DMS 273 (cell line): ENCODE results near the gene KCNN2.
"Not testable (repeated sequence)": the region's sequence is repeated elsewhere in the genome, so short reads cannot be mapped to it uniquely, and the experiment has no call there.

Experiments used
- DNase-seq: peaks from one replicate; lab custom pipeline; 2025; ENCODE audit not compliant: unreplicated experiment; lab: John Stamatoyannopoulos, UW

Gene KCNN2

DNA sequence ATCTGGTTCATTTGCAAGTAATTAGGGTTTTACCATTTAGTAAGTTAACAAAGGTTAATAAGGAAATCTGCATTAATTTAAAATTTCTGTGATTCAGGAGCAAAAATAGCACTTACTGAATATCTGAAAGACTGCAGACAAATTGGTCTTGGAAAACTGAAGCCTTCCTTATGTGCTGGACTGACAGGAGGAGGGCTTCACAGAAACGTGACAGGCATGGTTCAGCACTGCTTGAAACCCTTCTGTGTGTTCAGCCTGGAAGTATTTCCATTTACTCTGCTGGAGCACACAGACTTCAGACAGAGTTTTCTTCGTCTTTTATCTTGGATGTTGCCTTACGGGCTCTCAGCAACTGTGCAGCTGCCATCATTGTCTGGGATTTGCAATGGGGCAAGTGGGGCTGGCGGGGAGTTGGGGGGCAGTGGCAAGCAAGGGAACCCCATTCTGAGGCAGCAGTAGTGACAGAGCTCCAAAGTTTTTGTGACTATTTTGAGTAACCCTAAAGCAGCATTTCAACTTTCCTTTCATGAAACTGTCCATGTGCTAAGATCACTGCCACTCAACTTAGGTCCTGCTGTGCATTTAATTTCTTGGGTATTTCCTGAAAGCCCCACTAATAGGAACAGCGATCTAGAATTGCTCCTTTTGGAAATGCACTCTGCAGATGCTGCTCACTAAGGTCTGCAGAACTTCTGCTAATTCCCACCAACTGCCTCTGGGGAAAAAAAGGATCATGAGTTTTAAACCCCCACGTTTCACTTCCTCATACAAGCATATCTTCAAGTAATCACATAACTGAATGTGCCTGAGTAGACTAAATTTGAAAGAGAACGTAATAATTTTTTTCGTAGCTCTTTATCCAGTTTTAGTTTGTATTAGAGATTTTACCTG is 56.6 kb downstream of the KCNN2 start:
- no peak for DNase-seq

DNA sequence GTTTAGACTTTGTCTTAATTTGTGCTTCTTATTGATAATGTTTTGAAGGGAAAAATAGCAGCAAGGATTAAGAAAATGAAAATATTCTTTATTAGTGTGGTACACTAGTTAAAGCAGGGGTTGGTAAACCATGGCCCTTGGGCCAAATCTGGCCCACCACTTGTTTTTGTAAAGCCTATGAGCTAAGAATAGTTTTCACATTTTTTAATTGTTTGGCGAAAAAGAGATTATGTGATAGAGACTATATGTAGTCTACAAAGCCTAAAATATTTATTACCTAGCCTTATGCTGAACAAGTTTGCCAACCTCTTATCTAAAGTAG is 57.2 kb downstream of the KCNN2 start:
- DNase-seq = no peak

DNA sequence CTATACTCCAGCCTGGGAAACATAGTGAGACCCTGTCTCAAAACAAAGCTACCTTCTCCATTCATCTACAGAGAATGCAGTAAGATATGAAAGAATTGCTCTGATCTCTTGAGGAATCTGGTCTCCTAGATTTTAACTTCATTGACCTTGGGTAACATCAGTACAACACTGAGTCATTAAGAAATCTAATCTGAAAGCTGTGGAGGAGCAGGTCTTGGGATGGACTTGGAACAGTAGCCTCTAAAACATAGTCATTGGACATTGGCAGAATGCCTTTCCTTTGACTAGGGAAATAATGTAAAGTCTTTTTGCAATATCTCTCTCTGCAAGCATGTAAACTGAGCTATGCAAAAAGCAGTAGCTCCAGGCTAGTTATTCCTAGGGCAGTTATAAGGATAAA is 58.1 kb downstream of the KCNN2 start:
- DNase-seq = no peak

DNA sequence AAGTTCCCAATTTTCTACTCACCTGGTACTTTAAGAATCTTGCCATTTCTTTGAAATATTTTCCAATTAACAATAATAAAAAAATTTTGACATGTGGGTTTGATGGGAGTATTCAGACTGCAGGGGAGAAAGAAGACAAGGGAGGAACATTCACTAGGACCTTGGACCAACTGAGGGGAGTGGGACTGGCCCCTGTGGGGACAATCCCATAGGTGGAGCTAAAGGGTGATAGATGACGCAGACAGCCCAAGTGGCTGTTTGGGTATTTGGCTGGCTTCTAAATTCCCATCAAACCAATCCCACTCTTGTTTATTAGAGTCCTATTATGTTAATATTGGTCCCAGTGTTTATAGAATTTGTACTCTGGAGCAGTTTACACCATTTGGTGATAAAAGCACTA is 65.3 kb downstream of the KCNN2 start:
- no peak for DNase-seq

DNA sequence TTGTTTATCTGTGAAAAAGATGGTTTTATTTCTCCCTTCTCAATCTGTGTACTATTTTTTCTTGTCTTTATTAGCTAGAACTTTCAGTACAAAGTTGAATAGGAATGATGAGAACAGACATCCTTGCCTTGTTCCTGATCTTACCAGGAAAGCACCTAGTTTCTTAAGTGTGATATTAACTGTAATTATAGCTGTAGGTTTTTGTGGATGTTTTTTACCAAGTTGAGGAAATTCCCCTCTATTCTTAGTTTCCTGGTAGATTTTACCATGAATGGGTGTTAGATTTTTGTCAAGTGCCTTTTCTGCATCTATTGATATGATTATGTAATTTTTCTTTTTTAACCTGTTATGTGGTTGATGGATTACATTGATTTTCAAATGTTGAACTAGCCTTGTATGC is 68.7 kb downstream of the KCNN2 start:
- DNase-seq = no peak

DNA sequence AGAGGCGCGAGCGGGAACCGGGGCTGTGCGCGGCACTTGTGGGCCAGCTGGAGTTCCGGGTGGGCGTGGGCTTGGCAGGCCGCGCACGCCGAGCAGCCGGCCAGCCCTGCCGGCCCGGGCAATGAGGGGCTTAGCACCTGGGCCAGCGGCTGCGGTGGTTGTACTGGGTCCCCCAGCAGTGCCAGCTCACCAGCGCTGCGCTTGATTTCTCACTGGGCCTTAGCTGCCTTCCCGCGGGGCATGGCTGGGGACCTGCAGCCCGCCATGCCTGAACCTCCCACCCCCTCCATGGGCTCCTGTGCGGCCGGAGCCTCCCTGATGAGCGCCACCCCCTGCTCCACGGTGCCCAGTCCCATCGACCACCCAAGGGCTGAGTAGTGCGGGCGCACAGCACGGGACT is 70.8 kb downstream of the KCNN2 start:
- not testable (repeated sequence) for DNase-seq

DNA sequence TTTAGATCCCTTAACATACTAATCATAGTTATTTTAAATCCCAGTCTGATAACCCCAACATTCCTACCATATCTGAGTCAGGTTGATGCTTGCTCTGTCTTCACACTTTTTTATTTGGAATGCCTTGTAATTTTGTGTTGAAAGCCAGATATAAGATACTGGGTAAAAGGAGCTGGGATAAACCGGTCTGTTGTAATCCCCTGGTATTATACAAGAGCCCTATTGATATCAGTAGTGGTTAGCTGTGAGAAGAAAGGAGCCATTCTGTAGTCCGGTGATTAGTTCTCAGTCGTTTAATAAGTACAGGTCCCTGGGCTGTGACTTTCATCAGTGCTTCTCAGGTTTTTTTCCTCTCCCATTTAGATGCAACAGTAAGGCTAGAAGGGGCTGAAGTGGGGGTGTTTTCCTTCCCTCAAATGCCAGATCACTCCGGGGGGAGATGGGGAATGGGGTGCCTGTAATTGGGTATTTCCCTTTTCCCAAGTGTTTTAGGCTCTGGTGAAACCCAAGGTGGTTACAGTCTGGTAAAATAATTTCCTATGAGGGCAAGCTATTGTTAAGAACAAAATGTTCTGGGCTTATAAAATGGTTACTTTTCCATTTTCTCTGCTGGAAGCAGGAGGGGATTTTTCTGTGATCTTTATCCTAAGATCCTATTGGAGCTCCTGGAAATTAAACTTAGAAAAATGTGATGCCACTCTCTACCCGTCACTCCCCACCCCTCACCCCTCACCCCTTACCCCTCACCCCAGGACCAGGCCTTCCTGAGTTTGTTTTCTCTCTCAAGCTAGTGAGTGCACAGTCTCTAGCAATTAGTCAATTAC is 72.7 kb downstream of the KCNN2 start:
- DNase-seq = no peak

DNA sequence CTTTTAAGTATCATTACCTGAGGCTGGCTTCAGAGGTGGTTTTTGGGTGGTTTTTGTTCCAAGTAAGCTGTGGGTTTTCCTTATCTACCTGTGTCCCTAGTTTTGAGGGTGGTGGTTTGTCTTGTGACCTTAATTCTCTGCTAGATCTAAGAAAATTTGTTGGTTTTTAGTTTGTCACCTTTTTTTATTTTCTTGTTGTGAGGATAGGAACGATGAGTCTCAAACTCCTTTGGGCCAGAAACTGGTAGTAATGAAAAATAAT is 73.3 kb downstream of the KCNN2 start:
- DNase-seq = no peak

DNA sequence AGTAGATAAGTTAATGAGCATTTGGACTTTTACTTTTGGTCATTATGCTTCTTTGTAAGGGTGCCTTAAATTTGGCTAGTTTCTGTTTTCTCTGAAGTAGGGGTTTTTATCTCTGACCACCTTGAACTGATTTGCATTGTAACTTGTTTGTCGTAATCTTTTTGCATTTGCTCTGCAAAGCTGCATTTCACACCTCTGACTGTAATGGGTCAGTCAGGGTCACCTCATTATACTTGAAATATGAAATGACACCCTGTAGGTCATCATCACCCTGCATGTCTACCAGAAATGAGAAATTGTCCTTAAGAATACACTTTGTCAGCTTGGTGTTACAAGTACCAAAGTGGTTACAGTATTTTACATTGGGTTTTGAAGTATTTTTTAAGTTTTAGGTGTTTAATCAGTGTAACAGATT is 74.0 kb downstream of the KCNN2 start:
- DNase-seq = no peak

DNA sequence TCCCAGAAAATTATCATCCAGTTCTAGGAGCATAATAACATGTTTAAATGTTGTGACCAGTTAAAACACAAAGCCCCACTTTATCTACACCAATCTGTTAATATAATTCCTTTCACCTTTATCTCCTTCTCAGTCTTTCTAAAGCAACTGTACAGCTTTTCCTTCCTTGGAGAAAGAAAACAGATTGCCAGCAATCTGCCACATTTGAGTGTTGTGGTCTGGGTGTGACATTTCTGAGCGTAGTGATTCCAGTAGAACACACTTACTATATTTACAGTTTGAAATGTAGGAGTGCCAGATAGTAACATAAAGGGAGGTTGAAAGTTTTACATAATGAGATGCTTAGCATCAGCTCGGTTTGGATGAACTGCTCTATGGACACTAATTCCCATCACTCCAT is 76.1 kb downstream of the KCNN2 start:
- DNase-seq = peak; percentile 8

DNA sequence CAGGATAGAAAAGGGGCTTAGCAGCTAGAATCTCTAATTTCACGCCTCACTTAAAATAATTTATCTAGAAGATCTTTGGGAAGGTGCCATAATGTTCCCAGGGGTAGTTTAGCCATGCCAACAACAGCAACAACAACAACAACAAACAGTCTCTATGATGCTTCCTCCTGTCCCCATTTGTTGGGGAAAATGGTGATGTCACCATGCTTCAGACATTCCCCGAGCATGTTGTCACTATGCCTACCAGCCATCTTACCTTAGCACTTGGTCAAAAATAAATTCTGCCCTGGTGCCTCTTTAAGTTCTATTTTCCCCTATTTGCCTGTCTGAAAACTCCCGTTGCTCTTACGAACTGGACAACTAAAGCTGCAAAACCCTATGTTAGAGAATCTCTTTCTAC is 76.6 kb downstream of the KCNN2 start:
- DNase-seq = no peak

DNA sequence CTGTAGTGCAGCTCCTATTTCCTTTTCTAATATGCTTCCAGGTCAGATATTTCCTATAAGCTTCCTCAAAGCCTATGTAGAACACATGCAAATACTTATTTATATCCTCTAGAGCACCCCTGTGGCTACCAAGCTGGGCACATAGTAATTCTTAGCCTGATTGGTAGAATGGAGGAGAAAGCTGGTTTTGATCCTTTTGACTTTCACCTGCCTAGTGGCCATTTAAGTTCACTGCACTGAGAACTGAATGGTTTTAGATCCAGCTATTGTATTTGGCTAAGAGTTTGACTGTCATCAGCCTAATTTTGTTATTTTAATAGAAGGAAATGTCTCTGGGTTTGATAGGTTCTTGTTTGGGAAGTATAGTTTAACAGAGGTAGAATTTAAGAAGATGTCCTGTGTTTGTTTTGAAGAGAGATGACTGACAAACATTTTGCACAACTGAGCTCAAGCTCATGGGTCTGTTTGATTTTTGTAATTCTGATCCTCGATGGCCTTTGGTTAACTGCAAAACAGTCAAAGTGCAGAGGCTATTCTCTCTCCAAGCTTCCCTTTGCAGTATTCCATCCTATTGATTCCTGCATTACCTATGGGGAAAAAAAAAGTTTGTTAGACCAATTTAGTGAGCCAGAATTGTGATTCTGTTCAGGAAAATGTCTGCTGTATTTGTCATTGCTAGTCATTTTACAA is 85.4 kb downstream of the KCNN2 start:
- DNase-seq = peak; percentile 23

DNA sequence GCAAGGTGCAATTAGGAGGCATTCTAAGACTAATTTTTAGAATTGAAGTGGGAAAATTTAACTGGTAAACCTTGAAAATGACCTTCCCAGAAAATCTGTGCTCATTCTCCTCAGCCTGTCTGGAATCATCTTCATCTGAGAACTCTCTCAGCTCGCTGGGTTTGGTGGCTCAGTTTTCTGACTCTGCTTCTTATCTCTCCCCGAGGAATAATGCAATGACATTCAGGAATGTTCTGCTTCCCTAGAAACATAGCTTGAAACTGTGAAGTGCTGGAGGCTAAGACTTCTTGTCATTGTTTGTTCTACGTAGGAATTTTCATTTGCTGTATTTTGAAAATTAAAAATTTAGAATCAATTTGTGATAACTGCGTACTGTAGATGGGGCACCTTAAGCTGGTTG is 86.6 kb downstream of the KCNN2 start:
- no peak for DNase-seq

DNA sequence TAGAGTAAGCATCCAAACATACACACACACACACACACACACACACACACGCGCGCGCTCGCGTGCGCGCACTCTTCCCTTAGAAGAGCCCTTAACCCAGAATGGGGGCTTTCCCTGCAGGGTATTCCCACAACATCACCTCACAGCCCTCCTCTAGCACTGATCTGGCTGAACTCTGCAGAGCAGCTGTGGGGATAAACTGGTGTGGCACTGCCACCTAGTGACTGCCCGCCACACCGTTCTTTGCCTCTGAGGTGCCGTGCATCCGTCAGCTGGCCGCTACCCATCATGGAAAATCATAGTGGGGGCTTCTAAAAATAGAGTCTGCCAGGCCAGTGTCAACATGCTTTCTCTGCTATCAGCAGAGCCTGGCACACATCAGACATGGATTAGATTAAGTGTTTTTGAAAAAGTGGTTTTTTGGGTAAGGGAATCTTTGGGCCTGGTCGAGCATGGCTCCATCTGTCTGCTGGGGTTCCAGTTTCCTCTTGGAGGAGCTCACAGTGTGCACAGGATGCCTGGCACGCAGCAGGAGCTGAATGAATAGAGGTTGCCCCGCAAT is 88.1 kb downstream of the KCNN2 start:
- peak; percentile 89 for DNase-seq

DNA sequence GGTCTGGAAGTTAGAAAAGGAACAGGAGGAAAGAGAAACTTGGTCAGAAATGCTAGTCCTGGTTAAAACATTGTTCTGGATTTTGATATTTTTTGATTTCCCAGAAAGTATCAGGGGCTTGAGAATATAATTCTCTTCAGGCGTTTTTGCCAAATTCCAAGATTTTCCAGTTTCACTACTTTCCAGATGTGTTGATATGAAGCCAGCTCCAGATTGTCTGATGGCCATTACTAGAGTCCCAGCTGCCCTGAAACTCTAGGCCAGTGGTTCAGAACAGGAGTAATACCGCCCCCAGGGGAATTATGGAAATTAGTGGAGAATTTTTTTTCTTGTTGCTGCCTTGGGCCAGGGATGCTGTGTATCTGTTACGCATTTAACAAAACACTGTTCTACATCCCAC is 88.6 kb downstream of the KCNN2 start:
- peak; percentile 85 for DNase-seq

DNA sequence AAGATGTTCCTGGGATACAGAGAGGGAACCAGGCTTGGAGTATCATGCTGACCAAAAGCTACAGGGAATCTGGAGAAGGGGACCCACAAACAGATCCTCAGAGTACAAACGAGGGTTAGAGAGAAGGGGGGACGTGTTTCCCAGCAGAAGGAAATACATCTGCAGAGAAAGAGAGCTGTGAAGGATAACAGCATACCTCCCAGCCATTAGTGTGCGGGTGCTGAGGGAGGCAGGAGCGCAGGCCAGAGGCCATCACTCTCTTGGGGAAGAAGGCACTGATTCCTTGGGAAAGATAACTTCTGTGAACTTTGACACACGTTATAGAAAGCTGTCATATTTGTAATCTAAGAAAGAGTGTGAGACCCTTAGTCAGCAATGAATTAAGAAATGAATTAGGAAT is 96.9 kb downstream of the KCNN2 start:
- no peak for DNase-seq

DNA sequence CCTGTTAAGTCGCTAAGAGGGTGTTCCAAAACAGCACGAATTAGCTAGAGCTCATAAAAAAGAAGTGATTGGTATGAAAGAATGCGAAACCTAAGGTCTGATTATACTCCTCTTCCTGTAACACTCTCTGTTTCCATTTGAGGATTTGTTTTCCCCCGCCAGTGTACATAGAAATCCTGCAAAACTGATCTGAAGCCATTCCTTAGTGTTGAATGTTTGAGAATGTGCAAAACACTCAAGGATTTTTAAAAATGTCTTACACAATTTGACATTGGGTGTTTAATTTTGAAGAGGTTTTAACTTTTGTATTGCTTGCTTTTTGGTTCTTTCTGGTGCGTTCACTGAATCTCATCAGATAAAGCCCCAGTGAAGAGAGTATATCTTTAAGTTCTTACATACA is 105.3 kb downstream of the KCNN2 start:
- no peak for DNase-seq

DNA sequence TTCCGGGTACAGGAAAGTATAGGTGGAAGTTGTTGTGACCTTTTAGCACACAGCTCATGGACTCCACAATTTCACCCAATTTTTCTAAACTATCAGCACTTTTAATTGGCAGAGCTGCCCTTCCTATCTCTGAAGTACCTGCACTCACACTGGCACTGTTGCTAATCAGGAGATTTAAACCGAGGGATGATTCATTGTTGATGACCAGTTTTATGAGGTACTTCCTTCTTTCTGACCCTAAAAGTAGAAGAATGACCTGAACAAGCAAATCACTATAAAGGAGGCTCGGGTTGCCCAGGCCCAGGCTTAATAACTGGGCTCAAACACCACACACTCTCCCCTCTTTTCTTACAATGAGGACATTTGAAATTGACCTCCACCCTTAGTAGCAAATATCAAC is 105.9 kb downstream of the KCNN2 start:
- no peak for DNase-seq

DNA sequence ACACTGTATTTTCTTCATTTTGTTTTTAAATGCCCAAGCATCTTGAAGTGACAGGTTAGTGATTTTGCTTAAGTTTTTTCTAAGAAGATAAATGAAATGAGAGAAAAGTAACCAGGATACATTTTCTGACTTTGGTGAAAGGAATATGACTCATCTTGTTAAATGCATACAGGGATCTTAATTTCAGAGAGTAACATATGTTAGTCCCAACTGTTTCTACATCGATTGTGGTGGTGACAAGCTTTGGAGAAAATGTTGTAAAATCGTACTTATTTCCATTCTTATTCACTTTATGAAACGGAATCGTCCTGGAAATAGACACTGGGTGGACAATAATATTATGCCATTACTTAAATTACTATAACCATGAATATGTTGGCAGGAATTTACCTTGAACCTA is 107.5 kb downstream of the KCNN2 start:
- peak; percentile 49 for DNase-seq

DNA sequence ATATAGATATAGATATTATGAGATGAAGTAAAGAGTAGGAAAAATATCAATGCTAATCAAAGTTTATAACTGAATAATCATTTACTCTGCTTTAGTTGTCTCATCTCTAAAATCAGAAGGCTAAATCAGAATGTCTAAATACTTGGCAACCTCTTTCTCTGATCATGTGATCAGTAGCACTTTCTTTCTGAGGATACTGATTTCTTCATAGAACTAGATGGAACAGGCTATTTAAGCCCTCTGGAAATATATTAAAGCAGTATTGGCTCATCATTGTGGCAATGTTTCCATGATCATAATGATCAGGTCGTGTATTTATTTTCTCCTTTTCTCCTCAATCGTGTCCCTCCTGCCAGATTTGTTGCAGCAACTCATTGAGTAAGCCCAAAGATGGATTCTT is 109.7 kb downstream of the KCNN2 start:
- DNase-seq = no peak

DNA sequence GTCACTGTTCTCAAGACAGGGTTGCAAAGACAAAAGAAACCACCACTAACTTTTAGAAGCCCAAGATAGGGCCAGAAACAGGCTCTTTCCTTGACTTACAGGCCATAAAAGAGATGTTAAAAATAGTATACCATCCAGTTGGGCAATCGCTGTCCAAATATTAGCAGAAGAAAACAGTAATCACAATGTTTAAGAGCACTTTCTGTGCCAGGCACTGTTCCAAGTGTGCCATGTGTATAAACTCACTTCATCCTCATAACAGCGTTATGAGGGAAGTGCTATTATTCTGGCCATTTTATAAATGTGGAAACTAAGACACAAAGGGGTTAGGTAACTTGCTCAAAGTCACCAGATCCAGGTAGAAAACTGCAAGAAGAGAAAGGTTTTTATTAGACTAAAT is 111.7 kb downstream of the KCNN2 start:
- peak; percentile 19 for DNase-seq

DNA sequence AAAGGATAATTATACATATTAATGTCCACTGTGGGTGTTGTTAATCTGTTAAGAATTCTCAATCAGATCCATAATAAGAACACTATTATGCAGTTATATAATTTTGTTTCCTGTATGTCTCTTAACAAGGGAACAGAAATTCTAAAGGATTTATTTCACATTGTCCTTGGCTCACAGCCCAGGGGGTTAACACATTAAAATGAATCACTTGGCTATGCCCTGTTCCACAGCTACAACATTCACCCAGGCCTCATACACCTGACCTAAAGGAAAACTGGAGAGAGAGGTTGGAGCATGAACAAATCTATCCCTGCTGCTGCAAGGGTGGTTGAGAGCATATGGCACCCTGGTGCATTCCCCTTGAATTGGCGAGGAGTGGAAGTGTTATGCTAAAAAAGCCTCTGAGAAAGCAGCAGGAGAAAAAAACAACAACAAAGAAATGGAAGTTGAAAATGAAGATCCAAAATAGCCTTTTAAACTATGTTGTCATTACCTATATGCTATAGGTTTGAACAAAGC is 116.0 kb downstream of the KCNN2 start:
- no peak for DNase-seq
